Measurements from ENCODE around the gene ZBTB7C. TPM values are rescaled to one million over a fixed set of nuclear protein-coding genes. Genes with fewer than 3 reads are reported as not detected.

ZBTB7C gene
- polyA plus RNA-seq, 1 experiment = not detected

GRCh38 chr18:48310353-48310752 lies 98.8 kb downstream of the ZBTB7C start:
- H3K4me3 ChIP-seq (ENCODE audit: low read depth, low read length) = no peak overlapping the region
- ChIA-PET POLR2A (no interaction called here), CTCF (no interaction called here)
- TF ChIP-seq CTCF (IDR thresholded peaks at IDR 0.05; ENCODE audit: insufficient read depth, low read depth, low read length) = no peak
- peaks cover 17% of the 10 kb centered on the region for H3K27me3 ChIP-seq (ENCODE audit: control insufficient read depth, insufficient read depth, low read length)
- no peaks in the 10 kb centered on the region for H3K36me3 ChIP-seq (ENCODE audit: control insufficient read depth, insufficient read depth, low read length)
- no peak for DNase-seq (ENCODE audit: low read depth)

GRCh38 chr18:48308755-48309575 lies 100.2 kb downstream of the ZBTB7C start:
- no peaks in the 10 kb centered on the region for H3K36me3 ChIP-seq (ENCODE audit: control insufficient read depth, insufficient read depth, low read length)
- no peak overlapping the region for H3K4me3 ChIP-seq (ENCODE audit: low read depth, low read length)
- TF ChIP-seq CTCF (IDR thresholded peaks at IDR 0.05; ENCODE audit: insufficient read depth, low read depth, low read length) = no peak
- peaks cover 13% of the 10 kb centered on the region for H3K27me3 ChIP-seq (ENCODE audit: control insufficient read depth, insufficient read depth, low read length)
- ChIA-PET CTCF (interaction anchor here (0.6 kb wide), 1 partner anchor 11 kb away, joined by 3 read pairs; no protein-coding TSS in a partner anchor), POLR2A (no interaction called here)
- DNase-seq (ENCODE audit: low read depth) = no peak

- CTCF ChIA-PET = interaction anchor here (0.6 kb wide), 1 partner anchor 13 kb away, joined by 3 read pairs; no protein-coding TSS in a partner anchor
- POLR2A ChIA-PET = no interaction called here
- TF ChIP-seq CTCF (IDR thresholded peaks at IDR 0.05; ENCODE audit: insufficient read depth, low read depth, low read length) = no peak
- H3K4me3 ChIP-seq (ENCODE audit: low read depth, low read length) = no peak overlapping the region
- peaks cover 10% of the 10 kb centered on the region; the same call in 1 of the 2 replicates for H3K27me3 ChIP-seq (ENCODE audit: control insufficient read depth, insufficient read depth, low read length)
- DNase-seq (ENCODE audit: low read depth) = no peak
- H3K36me3 ChIP-seq (ENCODE audit: control insufficient read depth, insufficient read depth, low read length) = no peaks in the 10 kb centered on the region
Measured at GRCh38 chr18:48308027-48308635, 101.1 kb downstream of the ZBTB7C start.

- DNase-seq (ENCODE audit: low read depth) = no peak
- peaks cover 8% of the 10 kb centered on the region; the same call in 1 of the 2 replicates for H3K27me3 ChIP-seq (ENCODE audit: control insufficient read depth, insufficient read depth, low read length)
- H3K36me3 ChIP-seq (ENCODE audit: control insufficient read depth, insufficient read depth, low read length) = no peaks in the 10 kb centered on the region
- ChIA-PET POLR2A (no interaction called here), CTCF (no interaction called here)
- H3K4me3 ChIP-seq (ENCODE audit: low read depth, low read length) = no peak overlapping the region
- TF ChIP-seq CTCF (IDR thresholded peaks at IDR 0.05; ENCODE audit: insufficient read depth, low read depth, low read length) = no peak
Measured at GRCh38 chr18:48306838-48307237, 102.3 kb downstream of the ZBTB7C start.

- ChIA-PET POLR2A (no interaction called here), CTCF (interaction anchor here (0.6 kb wide), 1 partner anchor 329 kb away, joined by 3 read pairs; no protein-coding TSS in a partner anchor)
Measured at GRCh38 chr18:48304906-48305693, 104.1 kb downstream of the ZBTB7C start.

More at GRCh38 chr18:48304906-48305693, 104.1 kb downstream of the ZBTB7C start:
- Histone ChIP-seq H3K4me3 (ENCODE audit: low read depth, low read length) (no peak overlapping the region), H3K27me3 (ENCODE audit: control insufficient read depth, insufficient read depth, low read length) (peaks cover 6% of the 10 kb centered on the region; the same call in 1 of the 2 replicates), H3K36me3 (ENCODE audit: control insufficient read depth, insufficient read depth, low read length) (no peaks in the 10 kb centered on the region)
- TF ChIP-seq CTCF (IDR thresholded peaks at IDR 0.05; ENCODE audit: insufficient read depth, low read depth, low read length) = no peak
- no peak for DNase-seq (ENCODE audit: low read depth)
